HepG2 (cell line): ENCODE results near the gene ILRUN. TPM values are rescaled to one million over a fixed set of nuclear protein-coding genes. Genes with fewer than 3 reads are reported as not detected.

Experiments used
- FOXO1 ChIP-seq: sonication (generic); formaldehyde crosslinking; IDR thresholded peaks from 2 replicates; pipeline ENCODE4 v1.4.0; 2020; ENCODE audit warnings: missing genetic modification reagents
- GTF2F1 ChIP-seq: fragments of 150-350 bp; IDR thresholded peaks from 2 replicates; pipeline ENCODE4 v1.6.1; 2014; ENCODE audit warnings: low read length
- MAFG ChIP-seq: sonication (generic); formaldehyde crosslinking; IDR thresholded peaks from 2 replicates; pipeline ENCODE4 v1.5.1; 2020; ENCODE audit warnings: mild to moderate bottlenecking, missing genetic modification reagents
- NR2F6 ChIP-seq, 2 experiments: IDR thresholded peaks; 2 replicates each; pipeline ENCODE4 v1.6.1; 2016; ENCODE audit warnings: antibody characterized with exemption in 1 of 2, mild to moderate bottlenecking in 1 of 2
- PCBP1 ChIP-seq: fragments of 200-400 bp; formaldehyde crosslinking; IDR thresholded peaks from 2 replicates; pipeline ENCODE4 v1.6.1; 2017; ENCODE audit warnings: mild to moderate bottlenecking, low read depth, low read length, borderline replicate concordance
- REXO4 ChIP-seq: sonication (generic); formaldehyde crosslinking; IDR thresholded peaks from 2 replicates; pipeline ENCODE4 v1.8.0; 2022; ENCODE audit warnings: missing genetic modification reagents, mild to moderate bottlenecking, borderline replicate concordance
- SRSF9 ChIP-seq: fragments of 200-400 bp; formaldehyde crosslinking; IDR thresholded peaks from 2 replicates; pipeline ENCODE4 v1.6.1; 2018; ENCODE audit warnings: borderline replicate concordance, mild to moderate bottlenecking, low read depth, low read length; ENCODE audit not compliant: insufficient read depth, poor library complexity, severe bottlenecking
- ZNF264 ChIP-seq: sonication (generic); formaldehyde crosslinking; IDR thresholded peaks from 2 replicates; pipeline ENCODE4 v1.4.0; 2020; ENCODE audit warnings: missing genetic modification reagents
- ZNF546 ChIP-seq: sonication (generic); formaldehyde crosslinking; conservative IDR thresholded peaks from 2 replicates; pipeline ENCODE4 v1.8.1; 2023; ENCODE audit warnings: mild to moderate bottlenecking, missing genetic modification reagents
- ZNF564 ChIP-seq: sonication (generic); formaldehyde crosslinking; IDR thresholded peaks from 2 replicates; pipeline ENCODE4 v1.8.1; 2023; ENCODE audit warnings: mild to moderate bottlenecking, missing genetic modification reagents
- ZNF720 ChIP-seq: sonication (generic); formaldehyde crosslinking; IDR thresholded peaks from 2 replicates; pipeline ENCODE4 v1.4.0; 2020; ENCODE audit warnings: missing genetic modification reagents
- ZNF737 ChIP-seq: sonication (generic); formaldehyde crosslinking; IDR thresholded peaks from 2 replicates; pipeline ENCODE4 v1.5.0; 2020; ENCODE audit warnings: missing genetic modification reagents, mild to moderate bottlenecking, borderline replicate concordance
- polyA plus RNA-seq, 8 experiments: library from polyadenylated mRNA; depleted of rRNA in 3 of 8; stranded (reverse) in 7 of 8; unstranded in 1 of 8; fragments of >200 nt; fragmentation: Illumina TruSeq in 4 of 8; extraction: Trizol in 4 of 8; gene quantifications; 2 replicates each; pipeline versions ENCODE4 v1.2.1 to v1.2.3, GENCODE V29; 2011 to 2016; ENCODE audit warnings: low read depth in 4 of 8, missing spikeins in 1 of 8, mixed read lengths in 1 of 8; ENCODE audit not compliant: insufficient read depth in 1 of 8
- total RNA-seq, 5 experiments: library from RNA; depleted of rRNA; stranded (reverse); fragments of >200 nt; fragmentation: Illumina TruSeq; extraction: Trizol; gene quantifications; 2 replicates each; pipeline ENCODE4 v1.2.3, GENCODE V29; 2016; ENCODE audit warnings: low read depth in 1 of 5
- TF ChIP-seq, protein P1 (sequence below): sonication (generic); formaldehyde crosslinking; IDR thresholded peaks from 2 replicates; pipeline ENCODE4 v1.8.1; 2023; ENCODE audit warnings: mild to moderate bottlenecking, missing genetic modification reagents
- TF ChIP-seq, protein P2 (sequence below), 2 experiments: sonication (generic) in 1 of 2; formaldehyde crosslinking in 1 of 2; IDR thresholded peaks; 2 replicates each; pipeline versions ENCODE4 v1.6.1 to v1.9.0; 2014 to 2022; ENCODE audit warnings: antibody characterized with exemption in 1 of 2, borderline replicate concordance in 1 of 2, inconsistent platforms in 1 of 2, low read depth in 1 of 2, missing genetic modification reagents in 1 of 2
- TF ChIP-seq, protein P3 (sequence below): sonication (generic); formaldehyde crosslinking; conservative IDR thresholded peaks from 2 replicates; pipeline ENCODE4 v1.8.0; 2022; ENCODE audit warnings: missing genetic modification reagents
- TF ChIP-seq, protein P4 (sequence below): sonication (generic); formaldehyde crosslinking; IDR thresholded peaks from 2 replicates; pipeline ENCODE4 v1.4.0; 2020; ENCODE audit warnings: missing genetic modification reagents

The ILRUN gene
- total and polyA plus RNA-seq, 2 of the 13 experiments (the other 11 are each of a cell fraction or from before 2014, with no cell fraction given): 45.5 to 66.6 TPM

DNA sequence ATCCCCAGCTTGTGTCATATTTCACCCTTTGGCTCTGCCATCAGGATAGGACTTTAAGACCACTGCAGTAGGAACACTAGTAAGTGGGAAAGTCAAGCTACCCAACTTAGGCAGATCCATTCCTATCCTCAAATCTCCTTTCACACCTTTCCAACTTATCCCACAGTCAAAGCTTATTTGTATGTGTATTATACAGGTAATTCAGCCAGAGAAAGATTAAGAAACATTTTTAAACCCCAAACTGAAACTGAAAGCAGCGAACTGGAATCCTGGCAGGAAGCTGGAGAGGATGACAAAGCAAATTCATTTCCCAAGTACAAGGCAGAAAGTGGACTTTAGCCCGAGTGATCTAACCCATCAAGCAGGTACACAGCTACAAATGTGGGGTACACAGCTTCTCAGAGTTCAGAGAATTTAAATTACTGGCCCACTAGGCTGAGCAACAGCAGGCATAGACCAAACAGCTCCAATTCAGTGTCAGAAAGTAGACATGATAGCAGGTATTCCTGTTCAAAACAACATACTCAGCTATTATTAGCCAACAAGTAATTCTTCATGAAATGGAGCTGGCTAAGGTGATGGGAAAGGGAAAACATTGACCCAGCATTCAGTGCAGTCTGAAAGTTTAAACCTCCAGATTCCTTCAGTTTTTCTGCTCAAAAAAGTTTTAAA, 39.1 kb downstream of the ILRUN start (continued):
- peak; percentile 32; the same call in 1 of the 2 replicates for TF ChIP-seq NR2F6 (IDR thresholded peaks at IDR 0.05)
- TF ChIP-seq NR2F6 (CRISPR knock-in tag; IDR thresholded peaks at IDR 0.05): peak; percentile 51; the same call in 1 of the 2 replicates
- peak; percentile 95 for TF ChIP-seq ZNF264 (CRISPR knock-in tag)
- TF ChIP-seq, protein P1, sequence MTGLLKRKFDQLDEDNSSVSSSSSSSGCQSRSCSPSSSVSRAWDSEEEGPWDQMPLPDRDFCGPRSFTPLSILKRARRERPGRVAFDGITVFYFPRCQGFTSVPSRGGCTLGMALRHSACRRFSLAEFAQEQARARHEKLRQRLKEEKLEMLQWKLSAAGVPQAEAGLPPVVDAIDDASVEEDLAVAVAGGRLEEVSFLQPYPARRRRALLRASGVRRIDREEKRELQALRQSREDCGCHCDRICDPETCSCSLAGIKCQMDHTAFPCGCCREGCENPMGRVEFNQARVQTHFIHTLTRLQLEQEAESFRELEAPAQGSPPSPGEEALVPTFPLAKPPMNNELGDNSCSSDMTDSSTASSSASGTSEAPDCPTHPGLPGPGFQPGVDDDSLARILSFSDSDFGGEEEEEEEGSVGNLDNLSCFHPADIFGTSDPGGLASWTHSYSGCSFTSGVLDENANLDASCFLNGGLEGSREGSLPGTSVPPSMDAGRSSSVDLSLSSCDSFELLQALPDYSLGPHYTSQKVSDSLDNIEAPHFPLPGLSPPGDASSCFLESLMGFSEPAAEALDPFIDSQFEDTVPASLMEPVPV (CRISPR knock-in tag): peak; percentile 44
- no peak for TF ChIP-seq GTF2F1
- TF ChIP-seq, protein P2, sequence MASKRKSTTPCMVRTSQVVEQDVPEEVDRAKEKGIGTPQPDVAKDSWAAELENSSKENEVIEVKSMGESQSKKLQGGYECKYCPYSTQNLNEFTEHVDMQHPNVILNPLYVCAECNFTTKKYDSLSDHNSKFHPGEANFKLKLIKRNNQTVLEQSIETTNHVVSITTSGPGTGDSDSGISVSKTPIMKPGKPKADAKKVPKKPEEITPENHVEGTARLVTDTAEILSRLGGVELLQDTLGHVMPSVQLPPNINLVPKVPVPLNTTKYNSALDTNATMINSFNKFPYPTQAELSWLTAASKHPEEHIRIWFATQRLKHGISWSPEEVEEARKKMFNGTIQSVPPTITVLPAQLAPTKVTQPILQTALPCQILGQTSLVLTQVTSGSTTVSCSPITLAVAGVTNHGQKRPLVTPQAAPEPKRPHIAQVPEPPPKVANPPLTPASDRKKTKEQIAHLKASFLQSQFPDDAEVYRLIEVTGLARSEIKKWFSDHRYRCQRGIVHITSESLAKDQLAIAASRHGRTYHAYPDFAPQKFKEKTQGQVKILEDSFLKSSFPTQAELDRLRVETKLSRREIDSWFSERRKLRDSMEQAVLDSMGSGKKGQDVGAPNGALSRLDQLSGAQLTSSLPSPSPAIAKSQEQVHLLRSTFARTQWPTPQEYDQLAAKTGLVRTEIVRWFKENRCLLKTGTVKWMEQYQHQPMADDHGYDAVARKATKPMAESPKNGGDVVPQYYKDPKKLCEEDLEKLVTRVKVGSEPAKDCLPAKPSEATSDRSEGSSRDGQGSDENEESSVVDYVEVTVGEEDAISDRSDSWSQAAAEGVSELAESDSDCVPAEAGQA (IDR thresholded peaks at IDR 0.05; ENCODE audit: low read depth): peak; percentile 53; the same call in 1 of the 2 replicates
- TF ChIP-seq, protein P2 (CRISPR knock-in tag; IDR thresholded peaks at IDR 0.05; ENCODE audit: borderline replicate concordance): no peak
- TF ChIP-seq ZNF564 (CRISPR knock-in tag): no peak
- no peak for TF ChIP-seq PCBP1
- no peak for TF ChIP-seq ZNF720 (CRISPR knock-in tag)
- TF ChIP-seq, protein P3, sequence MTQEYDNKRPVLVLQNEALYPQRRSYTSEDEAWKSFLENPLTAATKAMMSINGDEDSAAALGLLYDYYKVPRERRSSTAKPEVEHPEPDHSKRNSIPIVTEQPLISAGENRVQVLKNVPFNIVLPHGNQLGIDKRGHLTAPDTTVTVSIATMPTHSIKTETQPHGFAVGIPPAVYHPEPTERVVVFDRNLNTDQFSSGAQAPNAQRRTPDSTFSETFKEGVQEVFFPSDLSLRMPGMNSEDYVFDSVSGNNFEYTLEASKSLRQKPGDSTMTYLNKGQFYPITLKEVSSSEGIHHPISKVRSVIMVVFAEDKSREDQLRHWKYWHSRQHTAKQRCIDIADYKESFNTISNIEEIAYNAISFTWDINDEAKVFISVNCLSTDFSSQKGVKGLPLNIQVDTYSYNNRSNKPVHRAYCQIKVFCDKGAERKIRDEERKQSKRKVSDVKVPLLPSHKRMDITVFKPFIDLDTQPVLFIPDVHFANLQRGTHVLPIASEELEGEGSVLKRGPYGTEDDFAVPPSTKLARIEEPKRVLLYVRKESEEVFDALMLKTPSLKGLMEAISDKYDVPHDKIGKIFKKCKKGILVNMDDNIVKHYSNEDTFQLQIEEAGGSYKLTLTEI (CRISPR knock-in tag): no peak
- no peak for TF ChIP-seq REXO4 (CRISPR knock-in tag)
- TF ChIP-seq ZNF546 (CRISPR knock-in tag): no peak
- peak; percentile 94 for TF ChIP-seq FOXO1 (CRISPR knock-in tag)
- TF ChIP-seq SRSF9: no peak
- TF ChIP-seq, protein P4, sequence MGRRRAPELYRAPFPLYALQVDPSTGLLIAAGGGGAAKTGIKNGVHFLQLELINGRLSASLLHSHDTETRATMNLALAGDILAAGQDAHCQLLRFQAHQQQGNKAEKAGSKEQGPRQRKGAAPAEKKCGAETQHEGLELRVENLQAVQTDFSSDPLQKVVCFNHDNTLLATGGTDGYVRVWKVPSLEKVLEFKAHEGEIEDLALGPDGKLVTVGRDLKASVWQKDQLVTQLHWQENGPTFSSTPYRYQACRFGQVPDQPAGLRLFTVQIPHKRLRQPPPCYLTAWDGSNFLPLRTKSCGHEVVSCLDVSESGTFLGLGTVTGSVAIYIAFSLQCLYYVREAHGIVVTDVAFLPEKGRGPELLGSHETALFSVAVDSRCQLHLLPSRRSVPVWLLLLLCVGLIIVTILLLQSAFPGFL: no peak
- peak; percentile 95 for TF ChIP-seq MAFG
- TF ChIP-seq ZNF737 (CRISPR knock-in tag): no peak
